Chondrocyte (in vitro differentiated cells): ENCODE data around the gene ZNF593OS. TPM values are rescaled to one million over a fixed set of nuclear protein-coding genes. Genes with fewer than 3 reads are reported as not detected.

Source experiments
- DNase-seq: peaks from one replicate; pipeline ENCODE4 v3.0.0; 2021; ENCODE audit warnings: mixed read lengths, low spot score
- H3K27ac Mint-ChIP-seq: one replicate; pipeline ENCODE4 v1.8.0; 2021; ENCODE audit warnings: mild to moderate bottlenecking, moderate library complexity, mixed read lengths; ENCODE audit not compliant: unreplicated experiment
- H3K27me3 Mint-ChIP-seq: 2 replicates; pipeline ENCODE4 v1.8.0; 2021; ENCODE audit warnings: low read depth, mixed read lengths
- H3K36me3 Mint-ChIP-seq: 2 replicates; pipeline ENCODE4 v1.8.0; 2021; ENCODE audit warnings: low read depth, mixed read lengths
- H3K4me1 Mint-ChIP-seq: 2 replicates; pipeline ENCODE4 v1.8.0; 2021; ENCODE audit warnings: low read depth, mild to moderate bottlenecking, mixed read lengths
- H3K4me3 Mint-ChIP-seq: one replicate; pipeline ENCODE4 v1.8.0; 2021; ENCODE audit warnings: mild to moderate bottlenecking, moderate library complexity, mixed read lengths; ENCODE audit not compliant: unreplicated experiment
- H3K9me3 Mint-ChIP-seq: 2 replicates; pipeline ENCODE4 v1.8.0; 2021; ENCODE audit warnings: low read depth, mixed read lengths
- CTCF ChIP-seq: fragments of 200-600 bp; sonication (generic); IDR thresholded peaks from 2 replicates; pipeline ENCODE4 v1.5.0; 2021; ENCODE audit warnings: antibody characterized with exemption, mild to moderate bottlenecking, moderate library complexity
- total RNA-seq: library from RNA; stranded (reverse); gene quantifications from 3 replicates; pipeline ENCODE4 v1.2.1, GENCODE V29; 2021

The ZNF593OS gene
- total RNA-seq, 1 donor from 2014 or later, result not detected

GRCh38 chr1:26158271-26158907, 13.2 kb downstream of the ZNF593OS start:
- Mint-ChIP-seq H3K9me3 (no peaks in the 10 kb centered on the region), H3K4me3 (peak overlapping the region; percentile 44), H3K4me1 (peaks cover 24% of the 10 kb centered on the region), H3K36me3 (no peaks in the 10 kb centered on the region), H3K27ac (peak overlapping the region; percentile 32), H3K27me3 (peaks cover 3% of the 10 kb centered on the region)
- peak; percentile 36 for DNase-seq
- TF ChIP-seq CTCF, result no peak

GRCh38 chr1:26156285-26157038, 15.2 kb downstream of the ZNF593OS start:
- peaks cover 3% of the 10 kb centered on the region for H3K27me3 Mint-ChIP-seq
- no peak overlapping the region for H3K4me3 Mint-ChIP-seq
- no peak overlapping the region for H3K27ac Mint-ChIP-seq
- no peaks in the 10 kb centered on the region for H3K9me3 Mint-ChIP-seq
- H3K36me3 Mint-ChIP-seq, result no peaks in the 10 kb centered on the region
- DNase-seq, result peak; percentile 77
- no peak for TF ChIP-seq CTCF
- H3K4me1 Mint-ChIP-seq, result peaks cover 19% of the 10 kb centered on the region

- Mint-ChIP-seq H3K4me1 (peaks cover 15% of the 10 kb centered on the region), H3K27me3 (peaks cover 3% of the 10 kb centered on the region), H3K4me3 (no peak overlapping the region), H3K27ac (no peak overlapping the region), H3K36me3 (no peaks in the 10 kb centered on the region), H3K9me3 (no peaks in the 10 kb centered on the region)
- no peak for TF ChIP-seq CTCF
- peak; percentile 44 for DNase-seq
These were observed 16.0 kb downstream of the ZNF593OS start for GRCh38 chr1:26155370-26156284.

GRCh38 chr1:26154750-26155149, 16.9 kb downstream of the ZNF593OS start:
- Mint-ChIP-seq H3K27ac (no peak overlapping the region), H3K9me3 (no peaks in the 10 kb centered on the region), H3K4me3 (no peak overlapping the region), H3K36me3 (no peaks in the 10 kb centered on the region), H3K27me3 (peaks cover 5% of the 10 kb centered on the region), H3K4me1 (peaks cover 15% of the 10 kb centered on the region)
- DNase-seq, result peak; percentile 29
- no peak for TF ChIP-seq CTCF
